ACHN (cell line): ENCODE data around the gene MAGI3.
"Not testable (repeated sequence)": the region's sequence is repeated elsewhere in the genome, so short reads cannot be mapped to it uniquely, and the experiment has no call there.

ENCODE experiments used
- DNase-seq: peaks from one replicate; pipeline ENCODE4 v3.0.0-alpha.2; 2015
- in situ Hi-C: cut with HindIII; loops from 2 replicates; pipeline ENCODE4 v1.10.0; 2017; ENCODE audit warnings: low sequenced_read_pairs, low pct_ligation_motif_present, low pct_unique_long_range_greater_than_20kb

MAGI3 gene

GRCh38 chr1:113541106-113541505, 150.8 kb downstream of the MAGI3 start:
- in situ Hi-C loops: no loop called here
- no peak for DNase-seq

GRCh38 chr1:113542221-113542701, 151.9 kb downstream of the MAGI3 start:
- DNase-seq: no peak
- in situ Hi-C loops: no loop called here

- in situ Hi-C loops: no loop called here
- DNase-seq: no peak
Observed at GRCh38 chr1:113543110-113543509, 152.8 kb downstream of the MAGI3 start.

- DNase-seq: no peak
- in situ Hi-C loops: no loop called here
Observed at GRCh38 chr1:113545210-113545609, 154.9 kb downstream of the MAGI3 start.

- no peak for DNase-seq
- in situ Hi-C loops: no loop called here
Observed at GRCh38 chr1:113545626-113546025, 155.3 kb downstream of the MAGI3 start.

GRCh38 chr1:113551728-113552127, 161.4 kb downstream of the MAGI3 start:
- no peak for DNase-seq
- in situ Hi-C loops: no loop called here

- DNase-seq: no peak
- in situ Hi-C loops: no loop called here
Observed at GRCh38 chr1:113552244-113552643, 161.9 kb downstream of the MAGI3 start.

- no peak for DNase-seq
- in situ Hi-C loops: no loop called here
Observed at GRCh38 chr1:113557187-113557586, 166.9 kb downstream of the MAGI3 start.

GRCh38 chr1:113565621-113566020, 175.3 kb downstream of the MAGI3 start:
- in situ Hi-C loops: no loop called here
- DNase-seq: no peak

- no peak for DNase-seq
- in situ Hi-C loops: no loop called here
Observed at GRCh38 chr1:113567427-113567826, 177.1 kb downstream of the MAGI3 start.

- in situ Hi-C loops, DNase-seq: not testable (repeated sequence)
Observed at GRCh38 chr1:113575744-113576260, 185.5 kb downstream of the MAGI3 start.

GRCh38 chr1:113576271-113576670, 186.0 kb downstream of the MAGI3 start:
- in situ Hi-C loops: no loop called here

GRCh38 chr1:113579256-113580018, 189.1 kb downstream of the MAGI3 start:
- in situ Hi-C loops: no loop called here
- DNase-seq: no peak

More at GRCh38 chr1:113576271-113576670, 186.0 kb downstream of the MAGI3 start:
- DNase-seq: no peak

GRCh38 chr1:113581323-113581722, 191.0 kb downstream of the MAGI3 start:
- DNase-seq: no peak

GRCh38 chr1:113582084-113582483, 191.8 kb downstream of the MAGI3 start:
- in situ Hi-C loops: no loop called here
- no peak for DNase-seq

More at GRCh38 chr1:113581323-113581722, 191.0 kb downstream of the MAGI3 start:
- in situ Hi-C loops: no loop called here

GRCh38 chr1:113587475-113587874, 197.2 kb downstream of the MAGI3 start:
- in situ Hi-C loops: no loop called here
- DNase-seq: no peak

- no peak for DNase-seq
- in situ Hi-C loops: no loop called here
Observed at GRCh38 chr1:113592230-113592629, 201.9 kb downstream of the MAGI3 start.

- in situ Hi-C loops: no loop called here
- DNase-seq: no peak
Observed at GRCh38 chr1:113593550-113594297, 203.4 kb downstream of the MAGI3 start.

GRCh38 chr1:113604466-113604865, 214.2 kb downstream of the MAGI3 start:
- in situ Hi-C loops, DNase-seq: not testable (repeated sequence)
